ENCODE results near the gene FBXW9. TPM values are rescaled to one million over a fixed set of nuclear protein-coding genes. Genes with fewer than 3 reads are reported as not detected.

The FBXW9 gene
- 15.8 and 23.4 TPM in 2 replicates for total RNA-seq

DNA sequence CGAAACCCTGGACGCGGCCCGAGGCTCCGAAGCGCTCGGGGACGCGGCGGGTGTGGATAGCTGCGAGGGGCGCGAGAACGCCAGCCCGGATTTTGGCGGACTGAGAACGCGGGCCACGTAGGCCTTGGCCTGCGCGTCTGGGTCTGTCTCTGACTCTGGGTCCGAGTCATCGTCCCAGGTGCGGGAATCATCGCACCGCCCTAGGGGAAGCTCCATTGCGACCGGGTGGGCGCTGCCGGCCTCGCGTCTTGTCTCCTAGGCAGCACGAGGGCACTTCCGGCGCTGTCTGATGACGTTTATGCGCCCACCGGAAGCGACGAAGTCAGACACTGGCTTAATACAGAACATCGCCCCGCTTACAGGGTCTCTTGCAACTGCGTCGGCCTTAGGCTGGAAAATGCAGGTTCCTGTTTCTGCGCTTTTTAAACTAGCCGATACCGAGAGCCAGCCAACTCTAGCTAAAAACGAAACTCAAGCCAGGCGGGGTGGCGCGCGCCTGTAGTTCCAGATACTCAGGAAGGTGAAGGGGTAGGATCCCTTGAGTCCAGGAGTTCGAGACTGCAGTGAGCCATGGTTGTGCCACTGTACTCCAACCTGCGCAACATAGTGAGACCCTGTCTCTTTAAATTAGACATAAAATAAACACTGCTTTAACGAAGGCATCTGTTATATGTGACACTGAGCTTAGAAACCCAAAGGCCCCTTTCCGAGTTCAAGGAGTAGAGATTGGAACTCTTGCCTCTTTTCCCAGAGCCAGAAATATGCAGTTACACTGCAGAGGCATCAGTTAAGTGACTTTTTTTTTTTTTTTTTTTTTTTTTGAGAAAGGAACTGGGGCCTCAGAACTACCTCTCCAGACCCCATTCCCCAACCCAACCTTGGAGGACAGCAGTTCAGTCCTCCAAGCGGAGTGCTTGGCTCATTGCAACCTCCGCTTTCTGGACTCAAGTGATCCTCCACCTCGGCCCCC is at the start of gene FBXW9:
Gene FBXW9 (minus strand): TSS at position 266 of the 970 bp plus-strand sequence. CDS start 50 bp downstream, at position 216.

GRCh38 chr19:12736995-12737834 is 40.8 kb upstream of the FBXW9 start, which contains the start of gene GET3:
Gene GET3 (plus strand): TSS chr19:12737497. CDS start chr19:12737506, 9 bp downstream.

DNA sequence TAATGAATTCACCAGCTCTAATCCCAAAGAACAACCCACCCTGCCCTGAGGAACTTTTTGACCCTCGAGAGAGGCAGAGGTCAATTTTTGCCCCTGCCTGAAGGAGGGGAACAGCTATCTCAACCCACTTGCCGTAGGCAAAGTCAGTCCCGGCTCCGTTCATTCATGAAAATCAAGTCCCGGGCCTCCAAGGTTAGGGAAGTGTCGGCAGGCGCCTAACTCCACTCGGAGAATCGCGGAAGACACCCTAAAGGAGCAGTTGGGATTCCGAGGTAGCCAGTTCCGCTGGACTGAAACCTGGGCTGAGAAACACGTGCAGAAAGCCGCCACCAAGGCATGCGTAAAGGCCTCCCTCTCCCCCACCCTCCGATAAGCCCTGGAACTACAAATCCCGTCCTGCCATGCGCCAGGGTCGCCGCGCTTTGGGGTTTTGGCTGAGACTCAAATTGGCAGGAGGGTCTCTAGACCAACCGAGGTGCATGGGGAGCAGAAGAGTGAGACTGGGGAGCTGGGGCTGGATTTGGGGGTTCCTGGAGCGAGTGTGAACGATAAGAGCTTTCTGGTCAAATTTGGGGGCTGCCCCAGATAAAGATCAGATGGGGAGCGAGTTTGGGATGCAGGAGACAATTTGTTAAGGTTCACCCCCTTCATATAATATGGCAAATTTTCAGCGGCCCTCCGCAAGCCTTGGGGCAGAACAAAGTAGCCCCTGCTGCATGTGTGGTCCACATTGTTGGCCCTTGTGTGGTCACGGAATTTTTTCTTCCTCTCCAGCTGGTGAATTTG is 27.4 kb upstream of the FBXW9 start, which contains the start of gene TNPO2:
Gene TNPO2 (minus strand): TSS at position 292 of the 786 bp plus-strand sequence. CDS start 2,955 bp downstream, outside the sequence.

DNA sequence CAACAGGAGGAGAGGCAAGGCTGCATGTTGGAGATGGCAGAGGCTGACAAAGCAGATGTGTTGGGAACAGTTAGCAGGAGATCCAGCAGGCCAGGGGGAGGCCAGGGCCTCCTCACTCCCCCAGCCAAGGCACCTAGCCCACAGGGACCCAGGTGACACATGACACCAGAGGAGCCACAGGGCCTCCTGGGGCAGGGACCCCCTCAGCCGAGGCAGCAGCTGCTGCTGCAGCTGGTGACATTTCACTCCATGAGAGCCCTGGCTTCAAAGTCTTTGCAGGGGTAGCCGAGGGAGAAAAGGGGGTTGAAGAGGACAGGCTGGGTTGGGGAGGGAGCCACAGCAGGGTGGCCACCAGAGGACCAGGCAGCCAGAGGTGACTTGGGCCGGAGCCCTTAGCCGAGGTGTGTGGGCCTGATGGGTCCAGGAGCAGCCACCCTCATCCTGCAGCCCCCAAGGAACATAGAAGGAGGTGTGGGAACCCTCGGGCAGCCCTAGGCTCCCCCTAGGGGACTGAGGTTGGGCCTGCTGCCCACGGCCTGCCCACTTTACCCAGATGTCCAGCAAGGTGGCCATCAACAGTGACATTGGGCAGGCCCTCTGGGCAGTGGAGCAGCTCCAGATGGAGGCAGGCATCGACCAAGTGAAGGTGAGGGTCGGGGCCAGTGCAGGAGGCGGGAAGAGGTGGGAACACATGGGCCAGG is 8.8 kb downstream of the FBXW9 start, which contains the start of gene GNG14:
Gene GNG14 (plus strand): TSS at position 503 of the 701 bp plus-strand sequence. CDS start 51 bp downstream, at position 554.

GRCh38 chr19:12681074-12681987 is 15.1 kb downstream of the FBXW9 start, which contains the start of gene DHPS:
Gene DHPS (minus strand): TSS chr19:12681880. CDS start chr19:12681766, 114 bp downstream.

GRCh38 chr19:12666265-12667048 is 30.0 kb downstream of the FBXW9 start, which contains the start of the genes MAN2B1 and WDR83:
Gene MAN2B1 (minus strand): TSS chr19:12666742. CDS start chr19:12666701, 41 bp downstream.
Gene WDR83 (plus strand): TSS chr19:12666807. CDS start chr19:12669791, 2,984 bp downstream.

Other genes with a start within 250 kb of the FBXW9 start
- gene ZNF709, start 211.8 kb downstream of the FBXW9 start, total RNA-seq: 0.23 and 0.56 TPM in 2 replicates
- gene ZNF564, start 145.1 kb downstream of the FBXW9 start, total RNA-seq: 2.3 and 3.7 TPM in 2 replicates
- gene ZNF490, start 85.8 kb downstream of the FBXW9 start, total RNA-seq: 3.0 and 4.3 TPM in 2 replicates
- gene ZNF791, start 85.7 kb downstream of the FBXW9 start, total RNA-seq: 9.0 and 9.2 TPM in 2 replicates
- 39.4 and 43.9 TPM in 2 replicates for gene MAN2B1, start 29.9 kb downstream of the FBXW9 start, total RNA-seq
- 6.2 and 10.6 TPM in 2 replicates for gene WDR83, start 29.8 kb downstream of the FBXW9 start, total RNA-seq
- 63.6 and 81.8 TPM in 2 replicates for gene DHPS, start 14.8 kb downstream of the FBXW9 start, total RNA-seq
- not detected in 2 replicates for gene GNG14, start 8.6 kb downstream of the FBXW9 start, total RNA-seq
- 36.6 and 41.9 TPM in 2 replicates for gene TNPO2, start 27.3 kb upstream of the FBXW9 start, total RNA-seq
- 284 and 434 TPM in 2 replicates for gene TRIR, start 38.1 kb upstream of the FBXW9 start, total RNA-seq
- gene GET3, start 40.9 kb upstream of the FBXW9 start, total RNA-seq: 64.1 and 82.2 TPM in 2 replicates
- not detected in 2 replicates for gene BEST2, start 55.2 kb upstream of the FBXW9 start, total RNA-seq
- gene HOOK2, start 78.9 kb upstream of the FBXW9 start, total RNA-seq: 25.5 and 32.4 TPM in 2 replicates
- gene JUNB, start 94.9 kb upstream of the FBXW9 start, total RNA-seq: 514 and 542 TPM in 2 replicates
- gene PRDX2, start 105.2 kb upstream of the FBXW9 start, total RNA-seq: 476 and 536 TPM in 2 replicates
- not detected in 2 replicates for gene THSD8, start 105.4 kb upstream of the FBXW9 start, total RNA-seq
- 39.0 and 42.2 TPM in 2 replicates for gene RNASEH2A, start 110.0 kb upstream of the FBXW9 start, total RNA-seq
- gene RTBDN, start 137.9 kb upstream of the FBXW9 start, total RNA-seq: not detected in 2 replicates
- gene MAST1, start 141.9 kb upstream of the FBXW9 start, total RNA-seq: 0.23 and 0.42 TPM in 2 replicates
- gene DNASE2, start 184.8 kb upstream of the FBXW9 start, total RNA-seq: 29.3 and 32.3 TPM in 2 replicates
- gene KLF1, start 190.6 kb upstream of the FBXW9 start, total RNA-seq: not detected in 2 replicates
- gene GCDH, start 194.5 kb upstream of the FBXW9 start, total RNA-seq: 20.6 and 38.9 TPM in 2 replicates
- 0.14 and 2.2 TPM in 2 replicates for gene SYCE2, start 222.7 kb upstream of the FBXW9 start, total RNA-seq
- 96.3 and 108 TPM in 2 replicates for gene FARSA, start 237.1 kb upstream of the FBXW9 start, total RNA-seq
- gene CALR, start 242.0 kb upstream of the FBXW9 start, total RNA-seq: 926 and 958 TPM in 2 replicates
- gene RAD23A, start 249.2 kb upstream of the FBXW9 start, total RNA-seq: 103 and 117 TPM in 2 replicates